NK-92 (cell line): Measurements from ENCODE around the gene PSAP.

Experiments used
- DNase-seq: peaks from one replicate; lab custom pipeline; 2025; ENCODE audit not compliant: unreplicated experiment; lab: John Stamatoyannopoulos, UW

PSAP gene

GRCh38 chr10:71810048-71810750 lies 40.9 kb downstream of the PSAP start:
- no peak for DNase-seq

- DNase-seq, result no peak
Measured at GRCh38 chr10:71809628-71810027, 41.4 kb downstream of the PSAP start.

DNA sequence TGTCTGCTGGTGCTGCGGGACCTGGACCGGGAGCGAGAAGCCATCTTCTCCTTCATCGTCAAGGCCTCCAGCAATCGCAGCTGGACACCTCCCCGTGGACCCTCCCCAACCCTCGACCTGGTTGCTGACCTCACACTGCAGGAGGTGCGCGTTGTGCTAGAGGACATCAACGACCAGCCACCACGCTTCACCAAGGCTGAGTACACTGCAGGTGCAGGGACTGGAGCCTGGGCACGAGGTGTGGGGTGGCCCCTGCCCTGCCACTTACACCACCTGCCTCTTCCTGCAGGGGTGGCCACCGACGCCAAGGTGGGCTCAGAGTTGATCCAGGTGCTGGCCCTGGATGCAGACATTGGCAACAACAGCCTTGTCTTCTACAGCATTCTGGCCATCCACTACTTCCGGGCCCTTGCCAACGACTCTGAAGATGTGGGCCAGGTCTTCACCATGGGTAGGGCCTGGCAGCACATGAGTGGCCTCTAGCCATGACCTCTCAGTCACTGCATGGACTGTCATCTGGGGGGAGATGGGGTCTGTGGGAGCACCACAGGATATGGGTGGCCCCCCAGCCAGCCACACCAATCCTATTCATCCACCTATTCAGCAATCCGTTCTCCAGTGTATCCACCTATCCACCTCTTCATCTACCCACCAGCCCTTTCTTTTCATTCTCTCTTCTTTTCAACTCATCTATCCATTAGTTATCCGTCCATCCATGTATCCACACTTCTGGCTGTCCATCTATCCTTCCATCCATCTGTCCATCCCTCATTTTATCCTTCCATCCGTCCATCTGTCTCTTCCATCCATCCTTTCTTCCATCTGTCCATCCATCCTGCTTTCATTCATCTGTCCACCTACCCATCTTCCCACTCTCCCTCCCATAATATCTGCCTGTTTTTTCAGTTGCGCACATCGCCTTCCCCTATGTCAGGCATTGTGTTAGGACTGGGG lies 43.2 kb downstream of the PSAP start:
- DNase-seq, result no peak

GRCh38 chr10:71806704-71807556 lies 44.1 kb downstream of the PSAP start:
- DNase-seq, result no peak

GRCh38 chr10:71805776-71806703 lies 45.0 kb downstream of the PSAP start:
- no peak for DNase-seq

DNA sequence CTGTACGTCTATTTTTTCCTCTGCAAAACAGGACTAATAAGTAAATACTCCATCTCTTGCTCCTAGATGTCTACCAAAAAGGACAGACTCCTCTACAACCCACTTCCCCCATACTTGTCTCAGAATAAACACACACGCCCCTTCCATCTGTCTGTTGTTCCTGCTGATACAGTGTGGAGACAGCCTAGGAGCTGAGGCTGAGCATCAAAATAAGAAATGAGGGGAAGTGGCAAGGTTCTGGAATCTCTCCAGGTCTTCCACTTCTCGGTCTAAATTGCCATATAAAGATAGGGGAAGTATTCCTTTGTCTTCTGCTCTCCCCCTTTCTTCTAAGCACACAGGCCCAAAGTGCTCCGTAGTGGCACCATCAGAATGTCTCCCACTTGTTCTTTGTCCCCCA lies 47.0 kb downstream of the PSAP start:
- DNase-seq, result no peak

GRCh38 chr10:71802715-71803488 lies 48.1 kb downstream of the PSAP start:
- no peak for DNase-seq

DNA sequence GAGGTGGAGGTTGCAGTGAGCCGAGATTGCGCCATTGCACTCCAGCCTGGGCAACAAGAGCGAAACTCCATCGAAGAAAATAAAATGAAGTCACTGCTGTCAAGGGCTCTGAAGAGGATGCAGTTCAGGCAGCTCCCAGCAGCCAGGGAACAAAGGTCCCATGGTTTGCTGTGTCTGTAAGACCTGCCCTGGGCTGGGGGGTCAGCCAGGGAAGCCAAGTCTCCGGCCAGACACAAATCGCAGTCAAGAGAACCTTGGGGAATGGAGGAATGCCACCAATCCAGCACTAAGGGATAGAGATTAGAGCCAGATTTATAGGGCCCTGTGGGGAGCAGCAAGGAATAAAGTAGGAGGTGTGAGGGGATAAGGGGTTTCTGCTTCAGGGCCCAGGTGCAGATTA lies 48.8 kb downstream of the PSAP start:
- DNase-seq, result no peak

DNA sequence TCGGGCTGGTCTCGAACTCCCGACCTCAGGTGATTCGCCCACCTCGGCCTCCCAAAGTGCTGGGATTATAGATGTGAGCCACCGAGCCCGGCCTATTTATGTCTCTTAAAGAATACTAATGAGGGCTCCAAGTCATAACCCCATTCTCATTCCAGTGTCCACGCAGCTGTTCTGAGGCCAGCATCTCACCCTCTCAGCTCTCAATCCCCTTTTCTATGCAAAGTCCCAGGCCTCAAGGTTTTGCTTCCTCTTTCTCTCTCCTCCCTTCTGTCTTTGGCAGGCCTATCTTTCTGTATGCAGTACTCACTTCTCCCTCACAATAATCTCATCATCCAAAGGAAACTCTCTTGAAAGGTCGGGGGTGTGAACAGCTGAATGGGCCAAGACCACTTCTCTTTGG lies 49.7 kb downstream of the PSAP start:
- no peak for DNase-seq

DNA sequence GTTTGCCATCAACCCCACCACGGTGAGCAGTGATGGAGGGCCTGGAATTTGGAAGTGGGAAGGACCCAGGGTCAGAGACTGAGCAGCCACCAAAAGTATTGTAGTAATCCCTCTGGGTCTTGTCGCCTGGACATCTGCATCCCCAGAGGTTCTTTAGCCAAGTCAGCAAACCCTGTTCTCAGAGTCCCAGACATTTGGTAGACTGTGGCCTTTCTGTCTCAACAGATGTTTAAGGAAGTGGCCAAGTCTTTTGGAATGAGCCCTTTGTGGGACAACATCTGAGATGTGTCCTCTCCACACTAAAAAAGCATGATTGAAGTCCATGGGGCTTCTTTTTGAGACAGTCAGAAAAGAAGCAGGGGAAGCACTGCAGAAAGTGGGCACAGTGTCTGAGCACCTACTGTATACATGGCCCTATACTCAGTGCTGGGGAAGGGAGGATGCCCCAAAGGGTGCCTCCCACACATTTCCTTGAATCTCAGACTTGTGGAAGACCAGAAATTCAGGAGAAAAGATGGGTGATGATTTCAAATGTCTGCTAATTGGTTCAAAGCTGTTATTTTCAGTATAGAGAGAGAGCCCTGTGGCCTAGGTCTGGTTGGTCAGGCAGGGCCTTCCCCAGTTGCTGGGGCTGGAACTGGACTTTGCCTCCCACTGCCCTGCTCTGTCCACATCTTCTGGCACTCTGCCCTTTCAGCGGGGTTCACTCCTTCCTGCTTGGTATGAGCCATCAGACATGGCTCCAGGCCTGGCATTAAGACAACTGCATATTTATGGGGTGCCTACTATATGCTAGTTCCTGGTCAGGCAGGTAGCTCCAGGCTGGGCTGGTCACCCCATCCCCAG lies 51.2 kb downstream of the PSAP start:
- DNase-seq, result no peak

GRCh38 chr10:71799112-71799511 lies 51.9 kb downstream of the PSAP start:
- no peak for DNase-seq

GRCh38 chr10:71798308-71798624 lies 52.8 kb downstream of the PSAP start:
- no peak for DNase-seq

GRCh38 chr10:71797533-71798307 lies 53.3 kb downstream of the PSAP start:
- no peak for DNase-seq

- DNase-seq, result no peak
Measured at GRCh38 chr10:71796749-71797405, 54.2 kb downstream of the PSAP start.

DNA sequence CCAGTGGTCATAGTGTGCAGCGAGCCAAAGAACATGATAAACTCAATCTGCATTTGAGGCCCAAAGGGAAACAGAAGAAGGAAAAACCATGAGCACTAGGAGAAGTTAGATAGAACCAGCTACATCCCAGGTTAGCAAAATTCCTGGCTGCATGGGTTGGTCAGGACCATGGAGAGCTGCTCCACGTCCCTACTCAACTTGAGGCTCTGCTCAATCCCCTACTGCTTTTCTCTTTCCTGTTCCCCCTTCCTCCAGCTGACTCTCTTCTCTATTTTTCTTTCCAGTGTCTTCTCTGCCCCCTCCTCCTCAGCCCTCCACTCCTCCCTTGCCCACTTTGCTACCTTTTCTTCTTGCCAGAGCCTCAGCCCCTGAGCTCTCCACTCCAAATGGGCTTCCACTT lies 55.8 kb downstream of the PSAP start:
- no peak for DNase-seq

- no peak for DNase-seq
Measured at GRCh38 chr10:71790749-71791440, 60.2 kb downstream of the PSAP start.

DNA sequence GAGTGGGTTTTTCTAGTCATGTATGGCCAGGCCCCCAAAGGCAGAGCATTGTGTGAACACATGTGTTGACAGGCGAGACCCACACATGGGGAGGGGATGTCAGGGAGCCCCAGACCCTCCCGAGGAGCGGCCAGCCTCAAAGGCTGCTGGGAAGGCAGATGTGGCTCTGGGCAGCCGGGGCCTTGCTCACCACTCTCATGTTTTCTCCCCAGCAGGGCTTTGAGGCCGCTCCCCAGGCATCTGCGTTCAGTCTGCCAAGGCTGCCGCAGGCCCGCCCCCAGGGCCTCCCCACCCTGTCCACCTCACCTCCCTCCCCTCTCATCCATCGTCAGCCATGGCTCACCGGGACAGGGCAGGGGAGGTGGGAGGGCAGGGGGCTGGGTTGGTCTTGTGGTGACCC lies 61.2 kb downstream of the PSAP start:
- DNase-seq, result no peak
